Neural progenitor cell (in vitro differentiated cells): Measurements from ENCODE around the gene CREB5. TPM values are rescaled to one million over a fixed set of nuclear protein-coding genes. Genes with fewer than 3 reads are reported as not detected.

Experiments used
- DNase-seq: peaks from one replicate; pipeline ENCODE4 v3.0.0-alpha.2; 2016; ENCODE audit warnings: low spot score
- H2AFZ ChIP-seq: fragments of 200-600 bp; sonication (generic); replicated peaks from 2 replicates; pipeline ENCODE4 v1.6.1; 2016; ENCODE audit warnings: antibody characterized with exemption
- H3F3A ChIP-seq: fragments of 200-600 bp; sonication (generic); 2 replicates; pipeline ENCODE4 v1.6.1; 2016; ENCODE audit warnings: antibody characterized with exemption, low read depth
- H3K27ac ChIP-seq: fragments of 200-600 bp; sonication (generic); 2 replicates; pipeline ENCODE4 v1.5.1; 2016; ENCODE audit warnings: mild to moderate bottlenecking
- H3K27me3 ChIP-seq: fragments of 200-600 bp; sonication (generic); 2 replicates; pipeline ENCODE4 v1.6.1; 2016; ENCODE audit warnings: mild to moderate bottlenecking, moderate library complexity
- H3K36me3 ChIP-seq: fragments of 200-600 bp; sonication (generic); 2 replicates; pipeline ENCODE4 v1.5.1; 2016
- H3K4me1 ChIP-seq: fragments of 200-600 bp; sonication (generic); 2 replicates; pipeline ENCODE4 v1.6.1; 2016; ENCODE audit warnings: mixed run types
- H3K4me2 ChIP-seq: fragments of 200-600 bp; sonication (generic); 2 replicates; pipeline ENCODE4 v1.6.1; 2016
- H3K4me3 ChIP-seq: fragments of 200-600 bp; sonication (generic); 2 replicates; pipeline ENCODE4 v1.5.1; 2016
- H3K79me2 ChIP-seq: fragments of 200-600 bp; sonication (generic); 2 replicates; pipeline ENCODE4 v1.6.1; 2016; ENCODE audit warnings: low read depth
- H3K9ac ChIP-seq: fragments of 200-600 bp; sonication (generic); 2 replicates; pipeline ENCODE4 v1.6.1; 2016
- H3K9me3 ChIP-seq: fragments of 200-600 bp; sonication (generic); 2 replicates; pipeline ENCODE4 v1.5.1; 2016; ENCODE audit warnings: low read depth
- H4K20me1 ChIP-seq: fragments of 200-600 bp; sonication (generic); 2 replicates; pipeline ENCODE4 v1.6.1; 2016; ENCODE audit warnings: low read depth
- H3K27ac Mint-ChIP-seq: 3 replicates; pipeline ENCODE4 v1.8.0; 2021; ENCODE audit warnings: mixed read lengths
- H3K27me3 Mint-ChIP-seq: 2 replicates; pipeline ENCODE4 v1.8.0; 2022; ENCODE audit warnings: low read depth, mild to moderate bottlenecking, inconsistent platforms, moderate library complexity, mixed read lengths; ENCODE audit not compliant: insufficient read depth
- H3K36me3 Mint-ChIP-seq: 3 replicates; pipeline ENCODE4 v1.8.0; 2021; ENCODE audit warnings: mixed read lengths
- H3K4me1 Mint-ChIP-seq: 3 replicates; pipeline ENCODE4 v1.8.0; 2021; ENCODE audit warnings: mixed read lengths
- H3K4me3 Mint-ChIP-seq: 3 replicates; pipeline ENCODE4 v1.8.0; 2021; ENCODE audit warnings: mild to moderate bottlenecking, moderate library complexity, mixed read lengths
- H3K9me3 Mint-ChIP-seq: 3 replicates; pipeline ENCODE4 v1.8.0; 2020; ENCODE audit warnings: mixed read lengths
- CTCF ChIP-seq: fragments of 200-600 bp; sonication (generic); IDR thresholded peaks from 2 replicates; pipeline ENCODE4 v1.5.1; 2017; ENCODE audit warnings: antibody characterized with exemption, mild to moderate bottlenecking
- EZH2 ChIP-seq: fragments of 200-600 bp; sonication (generic); IDR thresholded peaks from 2 replicates; pipeline ENCODE4 v1.6.1; 2017; ENCODE audit warnings: antibody characterized with exemption, mild to moderate bottlenecking, moderate library complexity
- EZH2phosphoT487 ChIP-seq: fragments of 200-600 bp; sonication (generic); IDR thresholded peaks from 2 replicates; pipeline ENCODE4 v1.6.1; 2017; ENCODE audit warnings: antibody characterized with exemption
- total RNA-seq: library from RNA; depleted of rRNA; stranded (reverse); fragments of >200 nt; gene quantifications from 2 replicates; pipeline ENCODE4 v1.2.3, GENCODE V29; 2015; ENCODE audit warnings: low replicate concordance

The CREB5 gene
- total RNA-seq, 1 donor from 2014 or later: 1.2 TPM

- Histone ChIP-seq H3K4me3 (no peak overlapping the region), H3K27ac (no peak overlapping the region), H3K27me3 (no peaks in the 10 kb centered on the region), H3F3A (no peaks in the 10 kb centered on the region), H3K4me2 (no peak overlapping the region), H3K4me1 (no peaks in the 10 kb centered on the region), H3K36me3 (no peaks in the 10 kb centered on the region), H2AFZ (no peak overlapping the region), H3K9ac (no peak overlapping the region), H4K20me1 (no peaks in the 10 kb centered on the region), H3K9me3 (no peaks in the 10 kb centered on the region), H3K79me2 (no peaks in the 10 kb centered on the region)
- H3K27me3 Mint-ChIP-seq: peaks cover 7% of the 10 kb centered on the region
- DNase-seq: no peak
- no peaks in the 10 kb centered on the region for H3K9me3 Mint-ChIP-seq
- no peak overlapping the region for H3K4me3 Mint-ChIP-seq
- TF ChIP-seq EZH2: no peak
- TF ChIP-seq EZH2phosphoT487: no peak
- no peak for TF ChIP-seq CTCF
- H3K27ac Mint-ChIP-seq: no peak overlapping the region
- no peaks in the 10 kb centered on the region for H3K4me1 Mint-ChIP-seq
- no peaks in the 10 kb centered on the region for H3K36me3 Mint-ChIP-seq
Observed at GRCh38 chr7:28375729-28376128, 36.6 kb upstream of the CREB5 start.

GRCh38 chr7:28376634-28377033 lies 35.7 kb upstream of the CREB5 start:
- Histone ChIP-seq H3K36me3 (no peaks in the 10 kb centered on the region), H3K4me3 (no peak overlapping the region), H3K27me3 (no peaks in the 10 kb centered on the region), H3K27ac (no peak overlapping the region), H3K4me2 (no peak overlapping the region), H3K4me1 (no peaks in the 10 kb centered on the region), H3K9me3 (no peaks in the 10 kb centered on the region), H3K79me2 (no peaks in the 10 kb centered on the region), H4K20me1 (no peaks in the 10 kb centered on the region), H3K9ac (no peak overlapping the region), H3F3A (no peaks in the 10 kb centered on the region), H2AFZ (no peak overlapping the region)
- no peak overlapping the region for H3K4me3 Mint-ChIP-seq
- DNase-seq: no peak
- H3K9me3 Mint-ChIP-seq: no peaks in the 10 kb centered on the region
- no peak for TF ChIP-seq CTCF
- TF ChIP-seq EZH2: no peak
- TF ChIP-seq EZH2phosphoT487: no peak
- H3K27ac Mint-ChIP-seq: no peak overlapping the region
- no peaks in the 10 kb centered on the region for H3K36me3 Mint-ChIP-seq
- H3K4me1 Mint-ChIP-seq: no peaks in the 10 kb centered on the region
- peaks cover 10% of the 10 kb centered on the region for H3K27me3 Mint-ChIP-seq

- no peaks in the 10 kb centered on the region for H4K20me1 ChIP-seq
- H2AFZ ChIP-seq: no peak overlapping the region
- H3K36me3 ChIP-seq: no peaks in the 10 kb centered on the region
- no peak overlapping the region for H3K27ac ChIP-seq
- H3K4me1 ChIP-seq: no peaks in the 10 kb centered on the region
- H3K36me3 Mint-ChIP-seq: no peaks in the 10 kb centered on the region
- DNase-seq: no peak
- H3K9ac ChIP-seq: no peak overlapping the region
- H3K4me3 ChIP-seq: no peak overlapping the region
- H3K27me3 Mint-ChIP-seq: peaks cover 10% of the 10 kb centered on the region
- H3F3A ChIP-seq: no peaks in the 10 kb centered on the region
- TF ChIP-seq EZH2: no peak
- no peak for TF ChIP-seq EZH2phosphoT487
- TF ChIP-seq CTCF: no peak
- no peak overlapping the region for H3K4me2 ChIP-seq
- H3K4me1 Mint-ChIP-seq: no peaks in the 10 kb centered on the region
- no peak overlapping the region for H3K27ac Mint-ChIP-seq
- no peaks in the 10 kb centered on the region for H3K9me3 ChIP-seq
- no peaks in the 10 kb centered on the region for H3K79me2 ChIP-seq
- no peaks in the 10 kb centered on the region for H3K27me3 ChIP-seq
- H3K4me3 Mint-ChIP-seq: no peak overlapping the region
- H3K9me3 Mint-ChIP-seq: no peaks in the 10 kb centered on the region
Observed at GRCh38 chr7:28378574-28379149, 33.7 kb upstream of the CREB5 start.
